GM23338 (cell line): Measurements from ENCODE around the gene FEN1. TPM values are rescaled to one million over a fixed set of nuclear protein-coding genes. Genes with fewer than 3 reads are reported as not detected.

ENCODE experiments used
- ATAC-seq: fragments of 200-7000 bp; cut with Tn5 transposase; 3 replicates; pipeline ENCODE4 v1.9.1; 2020
- DNase-seq: peaks from one replicate; pipeline ENCODE4 v3.0.0-alpha.2; 2015; ENCODE audit warnings: low spot score
- H2AFZ ChIP-seq: fragments of 200-600 bp; sonication (generic); 2 replicates; pipeline ENCODE4 v1.8.0; 2016; ENCODE audit warnings: antibody characterized with exemption, mild to moderate bottlenecking, moderate library complexity
- H3F3A ChIP-seq: fragments of 200-600 bp; sonication (generic); replicated peaks from 2 replicates; pipeline ENCODE4 v1.8.0; 2017; ENCODE audit warnings: antibody characterized with exemption, mixed run types, low read depth
- H3K27ac ChIP-seq: fragments of 200-600 bp; sonication (generic); 2 replicates; pipeline ENCODE4 v1.6.1; 2016; ENCODE audit warnings: low read depth
- H3K27me3 ChIP-seq: fragments of 200-600 bp; sonication (generic); 2 replicates; pipeline ENCODE4 v1.8.0; 2016; ENCODE audit warnings: mild to moderate bottlenecking, mixed run types, moderate library complexity; ENCODE audit not compliant: insufficient read depth
- H3K36me3 ChIP-seq: fragments of 200-600 bp; sonication (generic); 2 replicates; pipeline ENCODE4 v1.8.0; 2016; ENCODE audit warnings: mild to moderate bottlenecking; ENCODE audit not compliant: insufficient read depth
- H3K4me1 ChIP-seq: fragments of 200-600 bp; sonication (generic); 2 replicates; pipeline ENCODE4 v1.8.0; 2016; ENCODE audit warnings: mild to moderate bottlenecking, moderate library complexity; ENCODE audit not compliant: insufficient read depth
- H3K4me2 ChIP-seq: fragments of 200-600 bp; sonication (generic); 2 replicates; pipeline ENCODE4 v1.7.1; 2017; ENCODE audit warnings: mixed run types
- H3K4me3 ChIP-seq: fragments of 200-600 bp; sonication (generic); 2 replicates; pipeline ENCODE4 v1.6.1; 2016; ENCODE audit warnings: mixed run types
- H3K79me2 ChIP-seq: fragments of 200-600 bp; sonication (generic); replicated peaks from 2 replicates; pipeline ENCODE4 v1.8.0; 2017; ENCODE audit warnings: mild to moderate bottlenecking; ENCODE audit not compliant: insufficient read depth
- H3K9me2 ChIP-seq: fragments of 200-600 bp; sonication (generic); 2 replicates; pipeline ENCODE4 v1.8.0; 2017; ENCODE audit not compliant: insufficient read depth
- H4K20me1 ChIP-seq: fragments of 200-600 bp; sonication (generic); replicated peaks from 2 replicates; pipeline ENCODE4 v1.8.0; 2017; ENCODE audit warnings: mild to moderate bottlenecking; ENCODE audit not compliant: insufficient read depth
- H3K27ac Mint-ChIP-seq: 2 replicates; pipeline ENCODE4 v1.8.0; 2020; ENCODE audit warnings: inconsistent platforms, mild to moderate bottlenecking, moderate library complexity, mixed read lengths
- H3K27me3 Mint-ChIP-seq: 3 replicates; pipeline ENCODE4 v1.8.0; 2022; ENCODE audit warnings: low read depth, mild to moderate bottlenecking, moderate library complexity, mixed read lengths, inconsistent platforms; ENCODE audit not compliant: insufficient read depth, poor library complexity
- H3K36me3 Mint-ChIP-seq: 3 replicates; pipeline ENCODE4 v1.8.0; 2021; ENCODE audit warnings: low read depth, mild to moderate bottlenecking, inconsistent platforms, moderate library complexity, mixed read lengths
- H3K4me1 Mint-ChIP-seq: 3 replicates; pipeline ENCODE4 v1.8.0; 2020; ENCODE audit warnings: mild to moderate bottlenecking, inconsistent platforms, mixed read lengths
- H3K4me3 Mint-ChIP-seq: 3 replicates; pipeline ENCODE4 v1.8.0; 2021; ENCODE audit warnings: moderate library complexity, mild to moderate bottlenecking, inconsistent platforms, mixed read lengths
- H3K9me3 Mint-ChIP-seq: 3 replicates; pipeline ENCODE4 v1.8.0; 2020; ENCODE audit warnings: moderate library complexity, mild to moderate bottlenecking, inconsistent platforms, mixed read lengths
- CREB1 ChIP-seq: fragments of 250-450 bp; sonication (Bioruptor Pico); IDR thresholded peaks from 2 replicates; pipeline ENCODE4 v1.5.0; 2020; ENCODE audit warnings: low read depth, mild to moderate bottlenecking, moderate library complexity
- ETS1 ChIP-seq: IDR thresholded peaks from 2 replicates; pipeline ENCODE4 v1.6.1; 2016; ENCODE audit warnings: antibody characterized with exemption
- JUNB ChIP-seq: IDR thresholded peaks from one replicate; pipeline ENCODE4 v1.6.1; 2016; ENCODE audit warnings: antibody characterized with exemption; ENCODE audit not compliant: unreplicated experiment
- NANOG ChIP-seq: IDR thresholded peaks from 2 replicates; pipeline ENCODE4 v1.6.1; 2016; ENCODE audit warnings: antibody characterized with exemption, borderline replicate concordance
- POLR2AphosphoS5 ChIP-seq: IDR thresholded peaks from 2 replicates; pipeline ENCODE4 v1.6.1; 2016; ENCODE audit warnings: antibody characterized with exemption, low read depth
- REST ChIP-seq: IDR thresholded peaks from one replicate; pipeline ENCODE4 v1.6.1; 2018; ENCODE audit warnings: antibody characterized with exemption; ENCODE audit not compliant: unreplicated experiment
- STAT1 ChIP-seq: IDR thresholded peaks from one replicate; pipeline ENCODE4 v1.6.1; 2016; ENCODE audit warnings: antibody characterized with exemption; ENCODE audit not compliant: unreplicated experiment
- ZNF114 ChIP-seq: fragments of 250-450 bp; sonication (Bioruptor Pico); IDR thresholded peaks from 2 replicates; pipeline ENCODE4 v1.5.0; 2020; ENCODE audit warnings: mild to moderate bottlenecking, moderate library complexity
- ZNF462 ChIP-seq: fragments of 250-450 bp; sonication (Bioruptor Pico); IDR thresholded peaks from 2 replicates; pipeline ENCODE4 v1.5.0; 2020; ENCODE audit warnings: mild to moderate bottlenecking, moderate library complexity
- polyA plus RNA-seq: library from polyadenylated mRNA; unstranded; fragments of >200 nt; fragmentation: Nextera tagmentation; extraction: Ambion mirVana; gene quantifications from 2 replicates; pipeline ENCODE4 v1.2.1, GENCODE V29; 2016
- total RNA-seq: library from RNA; depleted of rRNA; stranded (reverse); fragments of >200 nt; shearing (Covaris generic); gene quantifications from 2 replicates; pipeline ENCODE4 v1.2.3, GENCODE V29; 2014

The FEN1 gene
- total and polyA plus RNA-seq, 2 experiments from 2014 or later: 85.1 to 89.0 TPM

GRCh38 chr11:61743486-61744095 is 49.1 kb upstream of the FEN1 start (continued):
- no peak for TF ChIP-seq ETS1
- no peak for TF ChIP-seq CREB1 (CRISPR knock-in tag)

GRCh38 chr11:61744181-61744580 is 48.5 kb upstream of the FEN1 start:
- Histone ChIP-seq H3K27ac (no peak overlapping the region), H3K79me2 (no peaks in the 10 kb centered on the region), H4K20me1 (no peaks in the 10 kb centered on the region), H3K4me3 (no peak overlapping the region), H3K4me1 (peaks cover 2% of the 10 kb centered on the region; the same call in 1 of the 2 replicates), H3K4me2 (no peak overlapping the region), H3F3A (no peaks in the 10 kb centered on the region), H2AFZ (no peak overlapping the region), H3K9me2 (no peaks in the 10 kb centered on the region), H3K36me3 (no peaks in the 10 kb centered on the region), H3K27me3 (no peaks in the 10 kb centered on the region)
- ATAC-seq (no peak), DNase-seq (no peak)
- Mint-ChIP-seq H3K4me3 (no peak overlapping the region), H3K4me1 (peaks cover 8% of the 10 kb centered on the region; the same call in 2 of the 3 replicates), H3K27ac (no peak overlapping the region), H3K27me3 (peaks cover 10% of the 10 kb centered on the region), H3K36me3 (peaks cover 4% of the 10 kb centered on the region; the same call in 2 of the 3 replicates), H3K9me3 (no peaks in the 10 kb centered on the region)
- no peak for TF ChIP-seq CREB1 (CRISPR knock-in tag)
- TF ChIP-seq REST: no peak
- TF ChIP-seq ZNF114: no peak
- TF ChIP-seq STAT1: no peak
- TF ChIP-seq JUNB: no peak
- TF ChIP-seq ZNF462 (CRISPR knock-in tag): no peak
- no peak for TF ChIP-seq ETS1
- no peak for TF ChIP-seq POLR2AphosphoS5
- TF ChIP-seq NANOG: no peak
